ENCODE measurements around the gene LRRC8B.
"Not testable (repeated sequence)": the region's sequence is repeated elsewhere in the genome, so short reads cannot be mapped to it uniquely, and the experiment has no call there.

LRRC8B gene

DNA sequence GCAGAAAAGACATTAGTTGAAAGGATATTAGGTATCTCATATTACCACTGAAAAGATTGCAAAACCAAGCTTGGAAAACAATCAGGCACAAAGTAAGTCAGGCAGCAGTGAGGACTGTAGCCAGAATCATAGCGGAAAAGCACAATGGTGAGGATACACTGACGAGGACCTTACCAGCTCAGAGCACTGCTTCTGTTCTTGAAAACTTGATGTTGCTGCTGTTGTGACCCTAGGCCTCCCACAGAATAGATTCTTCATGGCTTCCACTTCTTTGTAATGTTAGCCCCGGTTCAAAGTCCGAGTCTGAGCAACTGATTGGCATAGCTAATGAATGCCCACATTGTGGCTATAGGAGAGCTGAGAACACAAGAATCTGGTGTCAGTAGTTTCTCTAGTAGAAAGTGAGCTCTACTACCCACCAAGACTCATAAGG is 63.1 kb downstream of the LRRC8B start:
- no peak for DNase-seq

DNA sequence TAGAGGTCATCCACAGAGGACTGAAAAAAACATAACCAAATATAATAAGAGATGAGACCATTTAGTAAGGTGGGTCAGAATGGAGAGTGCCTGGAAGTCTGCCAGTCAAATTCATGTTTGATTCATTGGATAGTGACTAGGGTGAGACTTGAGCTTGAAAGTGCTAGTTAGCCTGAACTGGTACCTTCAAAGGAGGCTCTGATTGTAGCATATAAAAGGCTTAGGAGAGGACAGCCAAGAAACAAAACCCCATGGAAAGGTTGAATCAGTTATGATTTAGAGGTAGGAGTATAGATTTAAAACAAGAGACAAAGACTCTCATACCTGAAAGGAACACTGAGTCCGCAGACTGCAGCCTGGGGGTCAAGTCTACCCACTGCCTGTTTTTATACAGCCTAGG is 63.9 kb downstream of the LRRC8B start:
- no peak for DNase-seq

DNA sequence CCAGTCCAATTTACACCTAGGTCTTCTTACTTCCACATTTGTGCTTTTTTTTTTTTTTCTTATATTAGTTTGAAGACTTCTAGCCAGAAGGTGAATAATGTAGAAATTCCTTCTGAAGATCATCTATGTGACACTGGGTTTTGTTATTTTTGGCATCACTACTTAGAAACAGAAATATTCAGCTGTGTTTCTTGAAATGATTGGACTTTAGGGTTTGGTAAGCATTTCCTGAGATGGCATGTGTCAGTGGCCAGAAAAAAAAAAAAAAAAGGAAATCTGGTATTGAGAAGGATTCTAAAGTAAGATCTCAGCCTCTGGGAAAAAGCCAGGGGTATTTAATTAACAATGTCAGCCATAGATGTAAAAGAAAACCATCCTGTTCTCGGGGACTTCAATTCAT is 64.9 kb downstream of the LRRC8B start:
- DNase-seq, result no peak

DNA sequence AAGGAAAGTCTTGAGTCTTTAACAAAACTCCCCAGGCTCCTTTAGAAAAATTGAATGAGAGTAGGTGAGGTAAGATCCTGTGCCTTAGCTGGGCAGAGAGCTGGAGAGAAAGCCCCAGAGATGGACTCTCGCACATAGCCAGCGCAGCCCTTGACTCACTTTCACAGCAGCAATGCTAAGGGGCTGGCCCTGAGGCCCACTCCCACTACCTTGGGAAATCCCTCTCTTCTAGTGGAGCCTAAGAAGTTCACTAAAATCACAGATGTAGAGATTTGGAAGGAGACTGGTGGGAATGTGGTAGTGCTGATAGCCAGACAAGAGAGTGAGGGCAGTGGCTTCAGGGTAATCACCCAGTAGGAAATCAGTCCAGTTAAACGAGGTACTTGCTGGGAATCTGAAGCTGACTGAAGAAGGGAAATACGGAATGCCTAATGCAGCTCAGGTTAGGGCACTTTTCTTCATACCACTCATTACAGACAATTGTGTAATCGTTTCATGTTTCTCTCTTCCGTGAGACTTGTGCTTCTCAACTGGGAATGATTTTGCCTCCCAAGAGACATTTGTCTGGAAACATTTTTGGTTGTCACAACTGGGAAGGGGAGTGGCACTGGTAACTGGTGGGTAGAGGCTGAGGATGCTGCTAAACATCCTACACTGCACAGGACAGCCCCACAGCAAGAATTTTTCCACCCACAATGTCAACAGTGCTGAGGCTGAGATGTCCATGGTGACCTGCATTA is 65.9 kb downstream of the LRRC8B start:
- no peak for DNase-seq

DNA sequence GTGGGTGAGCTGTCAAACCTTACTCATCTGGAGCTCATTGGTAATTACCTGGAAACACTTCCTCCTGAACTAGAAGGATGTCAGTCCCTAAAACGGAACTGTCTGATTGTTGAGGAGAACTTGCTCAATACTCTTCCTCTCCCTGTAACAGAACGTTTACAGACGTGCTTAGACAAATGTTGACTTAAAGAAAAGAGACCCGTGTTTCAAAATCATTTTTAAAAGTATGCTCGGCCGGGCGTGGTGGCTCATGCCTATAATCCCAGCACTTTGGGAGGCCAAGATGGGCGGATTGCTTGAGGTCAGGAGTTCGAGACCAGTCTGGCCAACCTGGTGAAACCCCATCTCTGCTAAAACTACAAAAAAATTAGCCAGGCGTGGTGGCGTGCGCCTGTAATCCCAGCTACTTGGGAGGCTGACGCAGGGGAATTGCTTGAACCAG is 68.3 kb downstream of the LRRC8B start:
- DNase-seq, result not testable (repeated sequence)

DNA sequence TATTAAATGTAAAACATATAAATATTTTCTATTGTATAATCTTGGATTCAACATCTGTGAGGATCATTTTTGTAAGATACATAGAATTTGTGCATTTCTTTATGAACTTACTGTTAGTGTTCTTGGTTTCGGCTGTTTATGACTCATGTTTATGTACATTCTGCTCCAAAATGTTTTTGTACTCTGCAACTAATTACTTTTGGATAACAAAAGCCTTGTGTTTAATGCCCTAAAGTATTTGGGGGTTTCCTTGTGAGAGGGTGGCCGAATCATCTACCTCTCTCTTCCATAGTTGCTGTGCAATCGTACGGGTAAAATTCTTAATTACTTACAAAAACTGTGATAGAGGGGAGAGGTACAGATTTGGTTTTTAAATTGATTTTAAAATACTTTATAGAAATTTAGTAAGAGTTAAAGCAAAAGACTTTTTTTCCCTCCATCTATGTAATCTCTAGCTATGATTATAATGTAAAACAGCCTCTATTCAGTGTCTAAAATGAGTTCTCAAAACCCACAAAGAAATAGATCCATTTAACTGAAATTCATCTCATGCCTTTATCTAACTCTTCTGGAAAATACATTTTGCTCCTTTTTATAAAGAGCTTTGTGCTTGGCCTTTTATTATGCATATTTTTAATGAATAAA is 69.6 kb downstream of the LRRC8B start:
- no peak for DNase-seq

DNA sequence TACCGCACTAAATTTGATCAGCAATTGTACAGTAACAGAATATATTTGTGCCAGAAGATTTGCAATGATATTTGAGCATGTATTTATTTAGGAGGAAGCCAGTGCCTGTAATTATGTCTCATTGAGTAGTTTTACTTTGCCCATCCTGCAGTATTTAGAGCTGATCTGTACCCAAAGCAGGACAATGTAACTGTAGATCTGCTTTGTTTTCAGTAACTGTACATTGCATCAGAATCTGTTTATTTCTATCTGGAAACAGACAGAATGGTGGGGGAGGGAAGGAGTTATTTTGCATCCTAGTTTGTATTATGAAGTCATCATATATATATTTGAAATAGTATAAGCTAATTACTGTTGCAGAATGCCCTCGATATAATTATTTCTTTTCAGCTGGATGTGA is 72.1 kb downstream of the LRRC8B start:
- DNase-seq, result no peak

DNA sequence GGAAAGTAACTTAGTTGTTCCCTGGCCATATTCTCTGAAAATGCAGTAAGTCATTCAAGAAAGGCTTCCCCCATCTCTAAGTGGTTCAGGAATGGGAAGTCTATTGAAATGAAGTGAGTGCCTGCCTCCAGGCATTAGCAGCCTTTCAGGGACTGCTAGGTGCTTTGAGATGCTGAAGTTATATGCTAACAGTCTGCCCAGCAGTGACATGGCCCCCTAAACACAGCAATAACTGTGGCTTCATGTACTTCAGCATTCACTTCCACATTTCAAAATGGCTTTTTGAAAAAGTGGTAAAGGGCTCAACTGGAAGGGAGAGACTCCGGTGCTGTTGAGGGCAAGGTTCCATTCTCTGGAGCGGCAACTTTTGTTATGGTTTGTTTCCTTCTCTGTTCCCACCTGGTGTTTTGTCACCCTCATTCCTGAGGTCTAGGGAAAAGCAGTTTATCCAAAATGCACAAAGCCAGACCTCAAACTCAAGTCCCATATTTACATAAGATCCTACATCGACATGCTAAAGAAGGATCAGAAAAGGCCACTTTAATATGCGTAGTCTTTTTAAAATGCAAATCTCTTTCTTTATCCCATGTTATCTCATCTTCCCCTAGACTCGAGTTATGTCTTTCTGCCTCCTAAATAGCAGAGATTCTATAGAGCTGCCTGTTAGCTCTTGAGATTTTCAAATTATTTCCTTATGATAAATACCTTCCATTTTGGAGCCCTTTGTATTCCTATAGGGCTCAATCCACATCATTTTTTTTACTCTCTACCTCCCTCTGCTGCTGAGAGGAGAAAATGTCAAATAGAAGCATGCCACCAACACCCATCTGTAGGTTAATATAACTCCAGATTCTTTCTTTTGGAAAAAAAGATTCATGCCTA is 74.1 kb downstream of the LRRC8B start:
- no peak for DNase-seq

DNA sequence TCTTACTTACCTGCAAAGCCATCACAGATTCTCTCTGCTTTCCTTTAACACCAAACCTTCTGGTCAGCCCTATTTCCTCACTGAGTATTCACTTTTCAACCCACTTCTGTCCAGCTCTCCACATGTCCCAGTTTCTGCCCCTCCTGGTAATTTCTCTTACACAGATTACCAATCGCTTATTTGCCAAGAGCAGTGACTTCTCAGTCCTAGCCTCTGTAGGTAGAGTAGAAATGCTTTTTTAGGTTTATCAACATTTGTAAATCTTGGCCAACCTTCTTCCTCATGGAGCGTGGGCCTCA is 74.7 kb downstream of the LRRC8B start:
- DNase-seq, result no peak

DNA sequence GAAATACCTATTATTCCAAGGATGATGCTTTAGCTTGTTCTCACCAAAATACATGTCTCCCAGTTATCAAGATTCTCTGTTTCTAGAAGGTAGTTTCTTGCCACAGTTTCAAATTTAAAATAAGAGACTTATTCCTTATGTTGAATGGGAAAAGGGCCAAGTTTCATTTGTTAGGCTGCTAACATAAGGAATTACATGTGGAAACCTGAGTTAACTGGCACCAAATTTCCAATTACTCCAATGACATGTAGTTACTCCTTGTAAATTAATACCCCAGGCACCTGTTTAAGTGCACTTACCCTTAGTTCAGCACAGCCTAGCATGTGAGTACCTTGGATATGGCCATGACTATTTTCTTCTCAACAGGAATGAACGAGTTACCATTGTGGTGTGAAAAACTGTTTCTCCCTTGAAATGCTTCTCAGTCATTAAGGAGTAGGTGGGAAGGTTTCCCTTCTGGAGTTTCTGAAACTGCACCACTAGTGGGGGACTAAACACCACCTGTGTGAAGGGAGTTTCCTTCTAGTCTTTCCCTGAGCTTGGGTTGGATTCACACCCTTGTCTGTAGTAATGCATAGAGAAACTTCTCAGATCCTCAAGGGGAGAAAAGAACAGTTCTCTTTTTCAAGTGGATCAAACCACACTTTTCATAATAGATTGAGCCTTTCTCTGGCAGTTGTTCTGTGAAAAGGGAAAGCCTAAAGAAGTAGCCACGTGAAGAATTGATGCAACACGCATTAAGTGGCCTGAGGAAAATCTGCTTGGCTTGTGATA is 76.0 kb downstream of the LRRC8B start:
- DNase-seq, result no peak

DNA sequence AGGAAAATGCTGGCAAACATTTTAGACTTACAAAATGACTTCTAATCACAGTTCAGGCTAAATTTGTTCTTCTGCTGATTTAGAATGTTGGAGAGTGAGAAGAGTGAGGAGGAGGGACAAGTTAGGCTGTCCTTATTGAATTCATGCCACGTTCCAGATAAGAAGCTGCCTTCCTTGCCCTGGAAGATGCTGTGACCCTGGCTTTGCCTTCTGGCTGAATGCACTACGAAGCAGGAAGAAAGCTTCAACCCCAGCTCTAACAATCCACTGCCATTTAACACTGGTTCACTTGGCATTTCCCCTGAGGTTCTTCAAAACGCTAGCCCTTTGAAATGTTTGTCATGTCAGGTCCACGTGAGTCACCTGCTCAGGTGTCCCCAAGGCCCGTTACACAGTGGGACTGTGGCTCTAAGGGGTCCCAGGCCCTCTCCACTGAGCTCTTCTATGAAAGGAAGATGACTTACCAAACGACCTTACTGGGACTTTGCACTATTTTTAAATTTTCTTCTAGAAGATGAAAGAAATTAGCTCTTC is 78.3 kb downstream of the LRRC8B start:
- DNase-seq, result no peak

DNA sequence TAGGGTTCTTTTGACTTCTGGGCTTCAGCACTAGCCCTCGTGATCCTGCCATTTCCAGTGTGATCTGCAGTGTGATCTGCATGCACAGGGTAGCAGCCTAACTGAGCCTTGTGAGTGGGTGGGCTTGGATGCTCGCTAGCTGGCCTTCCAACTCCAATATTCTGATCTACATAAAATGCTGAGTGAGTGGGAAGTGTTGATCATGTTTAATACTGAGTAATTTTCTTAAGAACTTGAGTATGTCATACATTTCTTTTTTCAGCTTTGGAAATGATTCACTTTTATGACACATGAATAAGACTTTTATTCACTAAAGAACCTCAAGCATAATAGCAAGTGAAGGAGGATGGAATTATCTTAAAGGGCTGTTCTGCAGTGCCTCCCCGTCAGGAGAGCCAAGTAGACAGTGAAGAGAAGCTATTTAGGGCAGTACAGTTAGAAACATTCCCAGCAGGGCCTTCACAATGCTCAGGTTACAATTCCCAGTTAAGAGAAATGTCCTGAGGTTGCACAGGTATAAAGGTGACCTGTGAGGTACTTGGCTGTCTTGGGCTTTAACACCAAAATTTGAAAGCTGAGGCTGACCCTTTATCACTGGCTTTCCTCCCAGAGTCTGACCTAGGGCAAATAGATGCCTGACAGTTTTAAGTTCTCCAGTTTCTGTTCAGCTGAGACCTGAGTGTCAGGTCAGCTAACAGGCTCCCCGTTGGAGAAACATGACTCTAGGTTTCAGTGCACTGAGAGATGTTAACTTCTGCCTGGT is 79.2 kb downstream of the LRRC8B start:
- DNase-seq, result no peak

DNA sequence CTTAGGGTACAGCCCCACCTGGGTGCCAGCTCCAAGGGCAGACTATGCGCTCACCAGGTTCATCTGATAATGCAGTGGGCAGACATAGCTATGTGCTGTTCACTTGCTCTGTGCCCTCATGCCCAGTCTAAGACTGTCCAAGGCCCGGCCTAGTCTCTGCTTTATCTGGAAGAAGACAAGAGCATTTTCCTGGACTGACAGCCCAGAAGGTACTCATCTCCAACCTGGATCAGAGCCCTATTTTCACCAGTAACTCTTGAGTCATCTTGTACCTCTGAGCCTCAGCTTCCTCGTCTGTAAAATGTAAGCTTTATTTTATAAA is 79.7 kb downstream of the LRRC8B start:
- DNase-seq, result no peak

DNA sequence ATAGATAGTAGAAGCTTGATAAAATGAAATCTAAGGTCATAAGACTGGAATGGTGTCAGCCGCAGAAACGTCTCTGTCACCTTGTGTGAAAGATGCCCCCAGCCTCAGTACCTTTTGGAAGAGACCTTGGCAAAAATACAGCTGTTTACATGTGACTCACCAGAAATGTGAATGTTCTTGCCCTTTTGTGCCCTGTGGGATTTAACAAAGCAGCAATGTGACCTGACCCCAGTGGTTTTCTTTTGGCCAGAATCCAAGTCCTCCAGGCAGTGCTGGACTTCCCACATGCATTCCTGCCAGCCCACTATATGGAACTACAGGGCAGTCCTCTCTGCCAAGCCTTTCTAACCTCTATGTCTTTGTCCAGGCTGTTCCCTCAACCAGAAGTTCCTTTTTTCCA is 81.1 kb downstream of the LRRC8B start:
- DNase-seq, result no peak

DNA sequence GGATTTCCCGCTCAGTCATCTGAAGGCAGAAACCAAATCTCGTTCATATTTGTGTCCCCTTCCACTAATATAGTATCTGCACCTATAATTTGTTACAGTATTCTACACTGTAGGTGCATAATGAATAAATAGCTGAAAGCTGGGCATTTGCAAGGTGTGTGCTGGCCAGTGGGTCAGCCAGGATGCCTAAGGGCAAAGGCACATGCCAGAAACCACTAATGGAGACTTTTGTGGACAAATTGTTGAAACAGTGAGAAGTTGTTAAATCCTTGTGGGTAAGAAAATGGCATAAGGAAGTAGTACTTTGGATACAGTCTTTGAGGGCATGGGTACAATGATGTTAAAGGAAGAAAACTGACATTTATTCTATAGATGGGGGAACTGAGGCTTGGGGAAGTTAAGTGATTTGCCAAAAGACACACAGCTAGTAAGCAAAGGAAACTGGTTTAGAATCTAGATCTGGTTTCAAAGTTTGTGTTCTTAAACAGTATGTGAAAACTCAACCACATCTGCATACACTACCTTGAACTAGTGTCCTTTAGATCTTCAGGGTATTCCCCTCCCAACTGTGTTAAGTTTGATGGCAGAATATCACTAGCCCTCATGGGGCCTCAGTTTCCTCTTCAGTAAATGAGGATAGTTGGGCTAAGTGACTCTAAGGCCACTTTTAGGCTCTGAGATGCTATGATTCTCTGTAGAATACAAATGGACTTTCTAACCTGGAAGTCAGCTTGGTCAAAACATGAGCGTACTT is 81.8 kb downstream of the LRRC8B start:
- DNase-seq, result no peak

DNA sequence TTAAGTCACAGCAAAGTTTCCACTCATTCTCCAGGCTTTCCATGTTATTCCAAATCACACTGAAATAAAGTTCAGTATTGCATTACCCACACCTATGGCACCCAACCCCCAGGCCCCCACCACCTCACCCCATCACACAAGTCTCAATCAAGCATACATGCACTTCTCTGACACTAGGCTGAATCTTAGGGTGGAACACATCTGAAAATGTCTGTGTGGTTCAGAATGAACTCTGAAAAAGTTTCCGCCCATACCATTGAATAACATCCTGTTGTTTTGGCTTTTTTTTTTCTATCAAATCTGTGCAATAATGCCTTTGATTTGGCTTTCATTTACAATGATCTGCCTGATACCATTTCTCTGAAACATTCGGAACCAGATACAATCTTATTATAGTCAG is 82.5 kb downstream of the LRRC8B start:
- DNase-seq, result no peak

DNA sequence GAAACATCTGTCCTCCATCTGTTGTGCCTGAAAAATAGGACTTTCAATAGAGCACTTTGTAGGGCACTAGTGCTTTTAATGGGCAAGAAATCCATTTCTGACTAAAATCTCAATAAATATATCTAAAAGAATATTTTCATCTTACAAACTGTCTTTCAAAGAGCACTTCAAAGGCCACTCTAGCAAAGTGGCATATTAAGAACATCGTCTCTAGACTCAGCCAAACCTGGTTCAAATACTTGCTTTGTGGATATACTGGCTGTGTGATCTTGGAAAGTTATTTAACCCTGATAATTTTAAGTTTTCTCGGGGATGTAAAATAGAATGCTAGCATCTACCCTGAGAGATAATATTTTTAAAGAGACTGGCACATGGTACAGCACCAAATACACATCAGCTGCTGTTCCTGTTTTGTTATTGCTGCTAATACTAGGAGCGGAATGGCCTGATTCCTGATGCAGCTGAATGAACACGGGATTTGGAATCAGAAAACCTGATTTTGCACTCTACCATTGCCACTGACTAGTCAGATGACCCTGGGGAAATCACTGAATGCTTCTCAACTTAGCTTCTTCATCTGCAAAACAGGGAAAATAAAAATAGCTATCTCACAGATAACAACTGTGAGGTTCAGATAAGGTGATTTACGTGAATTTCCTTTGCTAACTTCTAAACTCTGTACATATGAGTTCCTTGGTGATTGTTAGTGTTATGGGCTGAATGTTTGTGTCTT is 83.1 kb downstream of the LRRC8B start:
- no peak for DNase-seq

DNA sequence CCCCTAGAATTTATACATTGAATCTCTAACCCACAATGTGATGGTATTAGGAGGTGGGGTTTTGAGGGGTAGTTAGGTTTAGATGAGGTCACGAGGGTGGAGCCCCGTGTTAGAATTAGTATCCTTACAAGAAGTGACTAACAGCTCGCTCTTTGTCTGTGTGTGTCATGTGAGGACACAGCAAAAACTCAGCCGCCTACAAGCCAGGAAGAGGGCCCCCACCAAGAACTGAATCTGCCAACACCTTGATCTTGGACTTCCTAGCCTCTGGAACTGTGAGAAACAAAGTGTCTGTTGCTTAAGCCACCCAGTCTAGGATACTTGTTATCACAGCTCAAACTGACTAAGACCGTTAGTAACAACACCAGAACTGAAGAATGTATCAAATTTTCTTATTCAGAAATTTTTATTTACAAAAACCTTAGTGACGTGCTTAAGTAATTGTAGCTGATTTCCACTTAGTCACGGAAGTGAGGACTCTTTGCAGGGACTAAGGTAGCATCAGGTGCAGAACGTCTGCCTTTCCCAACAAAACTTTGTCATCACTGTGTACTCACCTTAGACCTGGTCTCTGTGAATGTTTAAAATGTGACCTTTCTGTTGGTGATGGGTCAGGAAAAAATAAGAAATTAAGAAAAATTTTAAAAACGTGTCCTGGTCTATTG is 83.8 kb downstream of the LRRC8B start:
- no peak for DNase-seq

DNA sequence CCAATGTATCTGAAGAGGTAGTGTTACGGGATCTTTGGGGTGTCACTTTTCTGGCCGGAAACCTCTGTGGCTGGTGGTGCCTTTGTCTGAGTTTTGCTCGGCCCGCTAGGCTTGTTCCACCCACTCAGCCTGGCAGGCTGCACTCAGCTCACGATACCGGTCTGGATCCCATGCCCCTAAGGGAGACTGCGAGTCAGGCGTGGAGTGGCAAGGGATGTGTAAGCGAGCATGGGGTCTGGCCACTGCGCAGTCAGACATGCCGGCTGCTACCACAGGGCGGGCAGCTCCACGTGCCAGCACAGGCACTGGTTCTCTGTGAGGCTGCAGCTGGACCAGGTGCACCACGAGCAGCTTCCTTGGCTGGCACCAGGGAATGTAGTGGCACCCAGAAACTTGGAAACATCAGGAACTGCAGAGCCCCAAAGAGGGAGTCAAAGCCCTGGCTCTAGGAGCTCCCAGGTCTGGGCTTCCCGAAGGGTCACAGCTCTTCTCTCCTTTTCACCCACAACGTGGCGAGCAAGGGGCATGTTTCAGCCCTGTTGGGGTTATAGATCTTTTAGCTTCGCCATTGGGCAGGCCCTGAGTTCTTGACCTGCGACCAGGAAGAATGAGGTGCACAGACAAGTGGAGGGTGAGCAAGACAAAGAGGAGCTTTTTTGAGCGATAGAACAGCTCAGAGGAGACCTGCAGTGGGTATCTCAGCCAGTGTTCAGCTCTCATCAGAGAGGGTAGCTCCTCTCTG is 84.5 kb downstream of the LRRC8B start:
- no peak for DNase-seq

Data from effector CD8-positive, alpha-beta T cell (primary cell).